Thyroid gland (tissue), 4 donors: Measurements from ENCODE around the gene MEGF10. TPM values are rescaled to one million over a fixed set of nuclear protein-coding genes. Genes with fewer than 3 reads are reported as not detected.

Experiments used
- DNase-seq, 2 donors: peaks; one replicate each; pipeline ENCODE4 v3.0.0-alpha.2; 2019
- H3K27ac ChIP-seq, 3 donors: fragments of 200-600 bp; sonication (generic); 1 replicate in 2 of 3; 2 replicates in 1 of 3; pipeline ENCODE4 v1.5.1; 2016 to 2019; ENCODE audit warnings: mild to moderate bottlenecking in 1 of 3, moderate library complexity in 1 of 3
- H3K27me3 ChIP-seq: fragments of 200-600 bp; sonication (generic); one replicate; pipeline ENCODE4 v1.5.1; 2019
- H3K36me3 ChIP-seq, 2 donors: fragments of 200-600 bp; sonication (generic); one replicate each; pipeline ENCODE4 v1.5.1; 2016 to 2019
- H3K4me1 ChIP-seq, 2 donors: fragments of 200-600 bp; sonication (generic); one replicate each; pipeline ENCODE4 v1.5.1; 2017 to 2019
- H3K4me3 ChIP-seq, 3 donors: fragments of 200-600 bp; sonication (generic); replicated peaks in 1 of 3; 1 replicate in 2 of 3; 2 replicates in 1 of 3; pipeline ENCODE4 v1.5.1; 2016; ENCODE audit warnings: mild to moderate bottlenecking in 1 of 3
- H3K9me3 ChIP-seq: fragments of 200-600 bp; sonication (generic); one replicate; pipeline ENCODE4 v1.5.1; 2017
- CTCF ChIP-seq, 6 experiments: fragments of 200-600 bp in 3 of 6; fragments of 450-650 bp in 3 of 6; sonication (generic) in 3 of 6; IDR thresholded peaks; one replicate each; pipeline ENCODE4 v1.5.1; 2016 to 2019; ENCODE audit warnings: antibody characterized with exemption in 6 of 6, mild to moderate bottlenecking in 2 of 6, inconsistent platforms in 1 of 6, moderate library complexity in 1 of 6
- POLR2A ChIP-seq, 2 donors: fragments of 450-650 bp; IDR thresholded peaks; one replicate each; pipeline ENCODE4 v1.6.1; 2017; ENCODE audit warnings: antibody characterized with exemption in 2 of 2, mild to moderate bottlenecking in 2 of 2, moderate library complexity in 1 of 2
- WGBS, 2 donors: methylation state at CpG; one replicate each; pipeline ENCODE4 v1.1.5; 2017; 5-methylcytosine and 5-hydroxymethylcytosine counted together
- intact Hi-C: fragments of 100-400 bp; cut with DNase I; formaldehyde crosslinking; loops from one replicate; pipeline ENCODE4 v1.15.1; 2023
- total RNA-seq, 4 donors: library from RNA; depleted of rRNA; stranded (reverse); fragments of >200 nt; gene quantifications; one replicate each; pipeline ENCODE4 v1.2.3, GENCODE V29; 2016

The MEGF10 gene
- total RNA-seq, 4 donors from 2014 or later, result under 0.01 to 2.3 (median 0.42) TPM; not detected in 1

- intact Hi-C loops, result no loop called here
- TF ChIP-seq CTCF (IDR thresholded peaks at IDR 0.05) (no peak), POLR2A (IDR thresholded peaks at IDR 0.05) (no peak)
- WGBS, 2 donors, result 74 to 84% methylated on average over 9 of the region's 9 CpGs
- no peaks in the 10 kb centered on the region for H3K36me3 ChIP-seq
- H3K4me1 ChIP-seq, result peaks cover 4 to 13% of the 10 kb centered on the region in 2 donors
- no peaks in the 10 kb centered on the region for H3K9me3 ChIP-seq
- no peak for DNase-seq
- H3K27ac ChIP-seq, result no peak overlapping the region
- no peaks in the 10 kb centered on the region for H3K27me3 ChIP-seq
- H3K4me3 ChIP-seq, result no peak overlapping the region
These were observed 115.9 kb downstream of the MEGF10 start for GRCh38 chr5:127406326-127407121.

GRCh38 chr5:127409246-127409917 lies 118.8 kb downstream of the MEGF10 start:
- peak overlapping the region in 2 of 3 donors; percentile 52 to 84 for H3K27ac ChIP-seq
- peaks cover 4 to 13% of the 10 kb centered on the region in 2 donors for H3K4me1 ChIP-seq
- H3K9me3 ChIP-seq, result no peaks in the 10 kb centered on the region
- H3K27me3 ChIP-seq, result no peaks in the 10 kb centered on the region
- no peaks in the 10 kb centered on the region for H3K36me3 ChIP-seq
- intact Hi-C loops, result no loop called here
- TF ChIP-seq CTCF (IDR thresholded peaks at IDR 0.05) (no peak), POLR2A (IDR thresholded peaks at IDR 0.05) (no peak)
- WGBS, 2 donors, result 50 to 53% methylated on average over 10 of the region's 10 CpGs
- DNase-seq, result peak; percentile 79 to 84
- no peak overlapping the region for H3K4me3 ChIP-seq

GRCh38 chr5:127409921-127410675 lies 119.5 kb downstream of the MEGF10 start:
- Histone ChIP-seq H3K9me3 (no peaks in the 10 kb centered on the region), H3K27me3 (no peaks in the 10 kb centered on the region), H3K27ac (peak overlapping the region in 2 of 3 donors; percentile 52 to 84), H3K4me1 (peaks cover 4 to 13% of the 10 kb centered on the region in 2 donors), H3K4me3 (no peak overlapping the region), H3K36me3 (no peaks in the 10 kb centered on the region)
- 84 to 92% methylated on average over 15 of the region's 15 CpGs for WGBS, 2 donors
- TF ChIP-seq CTCF (IDR thresholded peaks at IDR 0.05) (no peak), POLR2A (IDR thresholded peaks at IDR 0.05) (no peak)
- intact Hi-C loops, result no loop called here
- DNase-seq, result no peak

GRCh38 chr5:127410959-127411358 lies 120.4 kb downstream of the MEGF10 start:
- H3K4me3 ChIP-seq, result no peak overlapping the region
- no peaks in the 10 kb centered on the region for H3K9me3 ChIP-seq
- intact Hi-C loops, result no loop called here
- no peak overlapping the region for H3K27ac ChIP-seq
- 73 to 82% methylated on average over 4 of the region's 4 CpGs for WGBS, 2 donors
- TF ChIP-seq CTCF (IDR thresholded peaks at IDR 0.05) (no peak), POLR2A (IDR thresholded peaks at IDR 0.05) (no peak)
- H3K36me3 ChIP-seq, result no peaks in the 10 kb centered on the region
- H3K27me3 ChIP-seq, result no peaks in the 10 kb centered on the region
- H3K4me1 ChIP-seq, result peaks cover 4 to 13% of the 10 kb centered on the region in 2 donors
- DNase-seq, result no peak
